HG03095 (cell line): ENCODE measurements around the gene CEND1.
"Not testable (repeated sequence)": the region's sequence is repeated elsewhere in the genome, so short reads cannot be mapped to it uniquely, and the experiment has no call there.

Experiments
- ATAC-seq: cut with Tn5 transposase; IDR thresholded peaks from one replicate; pipeline ENCODE4 v1.9.1; 2021; ENCODE audit warnings: moderate library complexity; ENCODE audit not compliant: unreplicated experiment

CEND1 gene

DNA sequence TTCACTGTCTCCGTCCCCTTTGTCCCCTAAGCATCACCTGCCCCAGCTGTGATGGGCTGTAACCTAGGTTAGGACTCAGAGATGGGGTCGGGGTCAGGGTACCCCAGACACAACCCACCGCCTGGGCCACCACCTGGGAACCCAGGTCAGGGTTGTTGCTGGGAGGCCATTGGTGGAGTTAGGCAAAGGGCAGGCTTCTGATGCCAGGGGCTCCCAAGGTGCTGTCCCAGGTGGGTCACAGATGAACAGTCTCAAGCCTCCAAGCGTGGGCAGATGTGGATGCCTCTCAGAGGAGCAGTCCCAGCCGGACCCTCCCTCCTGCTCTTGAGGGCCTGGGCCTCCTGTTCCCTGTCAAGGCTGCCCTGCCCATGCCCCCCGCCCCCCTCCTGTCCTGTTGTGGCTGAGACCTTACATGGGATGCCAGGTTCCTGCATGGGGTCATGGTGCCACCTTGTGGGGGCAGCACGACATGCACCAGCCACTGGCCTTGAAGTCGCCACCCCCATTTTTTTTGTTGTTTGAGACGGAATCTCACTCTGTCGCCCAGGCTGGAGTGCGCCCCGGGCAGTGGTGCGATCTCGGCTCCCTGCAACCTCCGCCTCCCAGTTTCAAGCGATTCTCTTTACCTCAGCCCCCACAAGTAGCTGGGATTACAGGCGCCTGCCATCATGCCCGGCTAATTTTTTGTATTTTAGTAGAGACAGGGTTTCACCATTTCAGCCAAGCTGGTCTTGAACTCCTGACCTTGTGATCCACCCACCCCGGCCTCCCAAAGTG, 24.7 kb downstream of the CEND1 start:
- no peak for ATAC-seq

DNA sequence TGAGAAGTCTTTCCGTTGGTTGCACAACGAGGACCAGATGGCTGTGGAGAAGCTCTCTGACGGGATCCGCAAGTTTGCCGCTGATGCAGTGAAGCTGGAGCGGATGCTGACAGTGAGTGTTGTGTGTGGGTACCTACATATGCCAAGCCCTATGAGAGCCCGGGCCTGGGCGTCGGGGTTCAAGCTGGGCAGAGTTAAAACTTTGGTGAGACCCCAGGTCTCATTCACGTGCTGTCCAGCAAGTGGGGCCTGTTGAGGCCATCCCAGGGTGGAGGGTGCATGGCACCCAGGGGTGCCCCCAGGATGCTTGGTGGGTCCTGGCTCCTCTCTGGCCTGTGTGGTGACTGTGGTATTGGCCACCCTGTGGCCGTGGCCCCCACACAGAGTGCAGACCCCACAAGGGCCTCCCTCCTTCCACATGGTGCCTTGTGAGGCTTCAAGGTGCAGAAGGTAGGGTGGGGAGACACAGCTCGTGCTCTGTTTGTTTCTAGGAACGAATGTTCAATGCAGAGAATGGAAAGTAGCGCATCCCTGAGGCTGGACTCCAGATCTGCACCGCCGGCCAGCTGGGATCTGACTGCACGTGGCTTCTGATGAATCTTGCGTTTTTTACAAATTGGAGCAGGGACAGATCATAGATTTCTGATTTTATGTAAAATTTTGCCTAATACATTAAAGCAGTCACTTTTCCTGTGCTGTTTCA, 25.4 kb downstream of the CEND1 start:
- no peak for ATAC-seq

DNA sequence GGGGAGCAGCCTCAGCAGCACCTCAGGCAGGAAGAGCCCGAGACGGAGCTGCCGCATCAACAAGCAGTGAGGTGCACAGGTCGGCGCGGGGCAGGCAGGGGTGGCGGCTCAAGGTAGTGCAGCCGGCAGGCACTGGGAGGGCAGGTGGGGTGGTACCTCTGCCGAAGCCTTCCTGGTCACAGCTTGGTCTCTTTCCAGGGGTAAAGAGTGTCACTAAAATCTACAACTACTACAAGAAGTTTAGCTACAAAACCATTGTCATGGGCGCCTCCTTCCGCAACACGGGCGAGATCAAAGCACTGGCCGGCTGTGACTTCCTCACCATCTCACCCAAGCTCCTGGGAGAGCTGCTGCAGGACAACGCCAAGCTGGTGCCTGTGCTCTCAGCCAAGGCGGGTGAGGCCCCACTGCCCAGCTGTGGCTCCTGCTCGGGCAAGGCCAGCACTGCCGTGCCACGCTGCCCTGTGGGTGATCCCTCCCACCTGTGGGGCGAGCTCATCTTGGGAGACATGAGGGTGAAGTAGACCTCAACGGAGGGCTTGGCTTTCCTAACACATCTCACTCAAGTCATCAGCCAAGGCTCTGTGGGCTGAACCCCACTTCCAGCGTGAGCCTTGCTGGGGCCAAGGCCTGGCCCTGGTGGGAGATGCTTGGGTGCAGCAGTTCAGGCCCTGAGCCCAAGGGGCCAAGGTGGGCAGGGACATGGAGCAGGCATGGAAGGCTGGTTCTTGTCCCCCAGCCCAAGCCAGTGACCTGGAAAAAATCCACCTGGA, 26.2 kb downstream of the CEND1 start:
- ATAC-seq = no peak

DNA sequence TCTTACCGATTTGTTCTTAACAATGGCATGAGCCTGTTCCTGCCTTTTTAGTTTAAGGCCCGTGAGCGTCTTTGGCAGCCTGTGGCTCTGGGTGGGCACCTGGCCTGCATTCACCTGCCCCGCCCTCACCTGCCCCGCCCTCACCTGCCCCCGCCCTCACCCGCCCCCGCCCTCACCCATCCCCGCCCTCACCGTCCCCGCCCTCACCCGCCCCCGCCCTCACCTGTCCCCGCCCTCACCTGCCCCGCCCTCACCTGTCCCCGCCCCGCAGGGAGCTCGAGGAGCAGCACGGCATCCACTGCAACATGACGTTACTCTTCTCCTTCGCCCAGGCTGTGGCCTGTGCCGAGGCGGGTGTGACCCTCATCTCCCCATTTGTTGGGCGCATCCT, 26.8 kb downstream of the CEND1 start:
- no peak for ATAC-seq

DNA sequence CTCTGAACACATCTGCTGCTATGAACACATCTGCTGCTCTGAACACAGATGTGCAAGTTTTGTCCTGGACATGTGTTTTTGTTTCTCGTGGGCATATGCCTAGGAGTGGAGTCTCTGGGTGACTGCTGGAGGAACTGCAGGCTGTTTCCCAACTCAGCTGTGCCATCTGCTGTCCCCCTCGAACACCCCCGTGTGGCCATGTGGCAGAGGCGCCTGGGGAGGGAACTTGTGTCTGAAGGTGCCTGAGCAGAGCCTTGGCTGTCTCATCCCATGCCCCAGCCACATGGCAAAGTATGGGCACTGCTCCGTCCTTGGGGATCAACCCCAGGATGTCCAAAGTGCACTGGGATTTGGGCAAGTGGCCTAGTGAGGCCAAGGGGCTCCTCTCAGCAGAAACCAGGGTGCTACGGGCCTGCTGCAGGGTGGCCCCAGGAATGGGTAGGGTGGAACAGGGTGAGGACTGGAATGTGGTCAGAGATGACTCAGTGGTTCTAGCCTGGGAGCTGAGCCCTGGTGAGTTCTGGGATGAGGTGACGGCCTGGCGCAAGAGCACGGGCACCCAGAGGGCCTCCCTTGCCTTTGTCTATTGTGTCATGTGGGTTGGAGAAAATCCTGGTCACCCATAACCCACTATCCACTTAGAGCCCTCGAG, 27.3 kb downstream of the CEND1 start:
- ATAC-seq = no peak

DNA sequence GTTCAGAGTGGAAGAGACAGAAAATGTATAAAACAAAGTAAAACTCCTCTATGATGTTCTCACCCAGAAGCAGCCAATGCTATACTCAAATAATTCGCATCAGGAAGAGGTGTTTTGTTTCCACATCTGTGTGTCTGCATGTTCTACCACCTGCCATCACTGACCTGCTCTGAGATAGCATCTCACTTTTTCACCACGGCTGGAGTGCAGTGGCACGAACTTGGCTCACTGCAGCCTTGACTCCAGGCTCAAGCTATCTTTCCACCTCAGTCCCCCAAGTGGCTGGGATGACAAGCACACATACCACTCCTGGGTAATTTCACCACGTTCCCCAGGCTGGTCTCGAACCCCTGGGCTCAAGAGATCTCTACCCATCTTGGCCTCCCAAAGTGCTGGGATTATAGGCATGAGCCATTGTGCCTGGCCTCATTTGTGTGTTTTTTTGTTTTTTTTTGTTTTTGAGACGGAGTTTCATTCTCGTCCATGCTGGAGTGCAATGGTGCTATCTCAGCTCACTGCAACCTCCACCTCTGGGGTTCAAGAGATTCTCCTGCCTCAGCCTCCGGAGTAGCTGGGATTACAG, 28.3 kb downstream of the CEND1 start:
- no peak for ATAC-seq

DNA sequence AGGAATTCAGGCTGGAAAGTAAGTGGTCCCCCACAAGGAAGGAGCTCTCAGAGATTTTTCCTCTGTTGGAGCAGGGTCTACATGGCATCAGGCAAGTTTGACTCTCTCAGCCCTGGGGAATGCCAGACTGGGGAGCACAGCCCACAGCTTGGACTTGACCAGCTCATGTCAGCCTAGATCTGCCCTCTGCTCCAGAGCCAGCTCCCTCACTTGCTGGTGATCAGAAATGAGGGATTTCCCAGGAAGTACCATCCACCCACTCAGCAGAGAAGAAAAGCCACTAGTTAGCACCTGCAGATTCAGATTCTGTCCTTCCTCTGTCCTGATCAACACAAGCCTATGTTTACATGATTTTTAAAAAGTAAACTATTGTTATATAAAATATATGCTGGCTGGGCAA, 29.7 kb downstream of the CEND1 start:
- ATAC-seq = no peak

DNA sequence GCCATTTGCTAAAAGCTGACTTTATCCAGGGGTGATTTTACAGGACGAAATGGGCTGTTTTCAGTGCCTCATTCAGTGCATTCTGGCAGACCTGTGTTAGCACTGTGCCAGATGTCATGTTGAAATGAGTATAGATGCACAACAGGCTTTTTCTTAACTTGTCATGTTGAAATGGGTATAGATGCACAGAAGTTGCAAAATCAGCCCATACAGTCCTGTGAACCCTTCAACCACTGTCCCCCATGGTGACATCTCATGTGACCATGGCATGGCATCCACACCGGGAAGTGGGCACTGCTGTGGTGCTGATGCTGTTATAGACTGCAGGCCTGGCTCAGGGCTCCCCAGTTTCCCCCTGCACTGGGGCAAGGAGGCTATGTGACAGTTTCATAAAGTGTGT, 40.2 kb downstream of the CEND1 start:
- ATAC-seq = no peak

DNA sequence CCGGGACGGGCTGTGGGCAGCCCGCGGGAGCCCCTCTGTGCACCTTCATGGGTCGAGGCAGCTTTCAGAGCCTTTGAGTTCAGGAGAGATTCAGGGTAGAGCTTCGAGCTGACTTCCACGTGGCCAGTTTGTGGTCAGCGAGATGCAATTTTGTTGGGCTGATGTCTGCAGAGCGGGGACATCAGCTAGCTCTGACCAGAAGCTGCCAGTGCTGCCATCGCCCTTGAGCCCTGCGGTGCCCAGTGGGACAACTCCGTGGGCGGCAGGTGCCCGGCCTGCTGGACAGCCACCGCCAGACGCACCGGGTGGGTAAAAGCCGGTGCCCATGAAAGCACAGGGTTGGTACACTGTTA, 41.9 kb downstream of the CEND1 start:
- ATAC-seq = no peak

DNA sequence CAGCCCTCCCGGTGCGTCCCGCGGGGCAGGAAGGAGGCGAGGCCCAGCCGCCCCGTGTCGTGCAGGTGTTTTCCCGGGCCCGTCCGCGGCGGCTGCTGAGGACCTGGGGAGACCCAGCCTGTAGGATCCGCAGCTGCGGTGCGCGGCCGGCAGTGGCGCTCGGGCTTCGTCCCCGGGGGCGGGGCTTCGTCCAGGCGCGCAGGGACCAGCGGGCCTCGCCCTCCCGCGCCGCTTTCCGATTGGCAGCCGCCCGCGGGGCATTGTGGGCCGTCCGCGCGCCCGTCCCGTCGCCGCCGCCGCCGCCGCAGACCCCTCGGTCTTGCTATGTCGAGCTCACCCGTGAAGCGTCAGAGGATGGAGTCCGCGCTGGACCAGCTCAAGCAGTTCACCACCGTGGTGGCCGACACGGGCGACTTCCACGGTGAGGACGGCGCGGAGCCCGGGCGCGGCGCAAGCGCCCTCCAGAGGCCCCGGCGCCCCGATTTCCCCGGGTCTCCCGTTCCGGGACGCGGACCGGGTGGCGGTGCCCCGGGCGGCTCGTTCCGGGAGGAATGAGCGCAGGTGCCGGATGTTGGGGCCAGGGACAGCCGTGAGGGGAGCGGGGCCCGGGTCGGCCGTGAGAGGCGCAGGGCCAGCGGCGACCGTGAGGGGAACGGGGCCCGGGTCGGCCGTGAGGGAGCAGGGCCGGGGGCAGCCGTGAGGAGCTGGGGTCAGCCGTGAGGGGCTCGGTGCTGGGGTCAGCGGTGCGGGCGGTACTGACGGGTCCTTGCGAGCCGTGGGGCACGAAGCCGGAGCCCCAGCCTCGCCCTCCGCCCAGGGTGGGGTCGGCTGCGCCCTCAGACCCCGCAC, 42.5 kb downstream of the CEND1 start, which contains the start of gene TALDO1:
TSS of gene TALDO1 (plus strand) at position 307 of the 849 bp plus-strand sequence. CDS start at position 325, 18 bp downstream.
- peak; percentile 90 for ATAC-seq

DNA sequence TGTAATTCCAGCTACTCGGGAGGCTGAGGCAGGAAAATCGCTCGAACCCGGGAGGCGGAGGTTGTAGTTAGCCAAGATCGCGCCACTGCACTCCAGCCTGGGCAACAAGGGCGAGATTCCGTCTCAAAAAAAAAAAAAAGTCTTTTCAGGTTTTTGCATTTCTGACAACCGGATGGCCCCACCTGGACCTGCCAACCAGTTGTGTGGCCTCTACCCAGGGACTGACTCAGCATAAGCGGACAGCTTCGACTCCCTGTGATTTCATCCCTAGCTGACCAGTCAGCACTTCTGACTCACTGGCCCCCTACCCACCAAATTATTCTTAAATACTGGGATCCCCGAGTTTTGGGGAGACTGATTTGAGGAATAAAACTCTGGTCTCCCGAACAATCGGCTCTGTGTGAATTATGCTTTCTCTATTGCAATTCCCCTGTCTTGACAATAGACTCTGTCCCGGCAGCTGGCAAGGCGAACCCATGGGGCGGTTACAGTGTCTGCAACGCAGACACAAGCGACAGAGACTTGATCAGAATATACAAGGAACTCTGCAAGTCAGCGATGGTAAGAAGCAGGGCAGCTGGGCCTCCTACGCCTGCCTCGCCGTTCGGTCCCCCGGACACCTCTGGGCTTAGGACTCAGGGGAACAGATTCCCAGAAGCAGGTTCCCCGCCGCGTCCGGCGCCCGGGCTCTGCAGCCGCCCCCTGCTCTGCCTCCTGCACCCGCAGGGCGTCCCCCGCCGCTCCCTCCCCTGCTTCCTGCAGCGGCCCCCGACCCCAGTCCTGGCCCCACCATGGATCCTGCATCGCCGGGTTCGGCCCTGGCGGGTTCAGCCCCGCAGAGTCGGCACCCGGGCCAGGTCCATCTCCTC, 43.4 kb downstream of the CEND1 start:
- peak; percentile 26 for ATAC-seq

DNA sequence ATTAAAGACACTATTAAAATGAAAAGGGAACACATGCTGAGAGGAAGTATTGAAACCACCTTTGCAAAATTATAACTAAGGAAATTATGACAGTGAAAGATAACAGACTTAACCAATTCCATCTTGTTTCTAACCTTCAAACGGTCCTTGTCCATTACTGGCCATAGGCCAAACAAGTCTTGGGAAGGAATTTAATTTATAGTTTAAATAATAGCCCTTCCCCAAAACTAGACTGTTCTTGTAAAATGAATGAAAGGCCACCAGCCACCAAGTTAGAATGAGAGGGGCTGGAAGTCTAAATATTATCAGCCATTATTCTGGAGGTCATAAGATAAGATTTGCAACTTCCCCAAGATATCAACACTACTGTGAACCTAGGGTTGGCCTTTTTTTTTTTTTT, 44.5 kb downstream of the CEND1 start:
- ATAC-seq = no peak

DNA sequence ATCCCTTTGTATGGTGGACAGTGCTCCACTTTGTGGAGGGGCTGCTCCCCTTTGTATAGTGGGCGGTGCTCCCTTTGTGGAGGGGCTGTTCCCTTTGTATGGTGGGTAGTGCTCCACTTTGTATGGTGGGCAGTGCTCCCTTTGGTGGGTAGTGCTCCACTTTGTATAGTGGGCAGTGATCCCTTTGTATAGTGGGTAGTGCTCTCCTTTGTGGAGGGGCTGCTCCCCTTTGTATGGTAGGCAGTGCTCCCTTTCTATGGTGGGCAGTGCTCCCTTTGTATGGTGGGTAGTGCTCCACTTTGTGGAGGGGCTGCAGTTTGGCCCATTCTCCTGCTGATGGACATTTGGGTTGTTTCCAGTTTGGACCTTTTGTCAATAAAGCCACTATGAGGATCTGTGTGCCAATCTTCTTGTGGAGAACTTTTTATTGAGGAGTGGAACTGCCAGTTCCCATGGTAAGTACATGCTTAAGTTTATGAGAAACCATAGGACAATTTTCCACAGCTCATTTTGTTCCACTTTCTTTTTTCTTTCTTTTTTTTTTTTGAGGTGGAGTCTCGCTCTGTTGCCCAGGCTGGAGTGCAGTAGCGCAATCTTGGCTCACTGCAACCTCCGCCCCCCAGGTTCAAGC, 47.2 kb downstream of the CEND1 start:
- no peak for ATAC-seq

DNA sequence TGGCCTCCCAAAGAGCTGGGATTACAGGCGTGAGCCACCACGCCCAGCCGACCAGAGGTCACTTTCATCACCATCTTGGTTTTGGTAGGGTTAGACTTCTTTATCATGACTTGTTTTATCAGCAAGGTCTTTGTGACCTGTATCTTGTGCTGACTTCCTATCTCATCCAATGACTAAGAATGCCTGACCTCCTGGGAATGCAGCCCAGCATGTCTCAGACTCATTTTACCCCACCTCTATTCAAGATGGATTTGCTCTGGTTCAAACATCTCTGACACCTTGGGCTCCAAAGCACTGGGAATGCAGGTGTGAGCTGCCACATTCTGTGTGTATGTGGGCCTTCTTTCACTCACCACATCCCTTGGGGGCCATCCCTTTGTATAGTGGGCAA, 47.7 kb downstream of the CEND1 start:
- ATAC-seq = no peak

DNA sequence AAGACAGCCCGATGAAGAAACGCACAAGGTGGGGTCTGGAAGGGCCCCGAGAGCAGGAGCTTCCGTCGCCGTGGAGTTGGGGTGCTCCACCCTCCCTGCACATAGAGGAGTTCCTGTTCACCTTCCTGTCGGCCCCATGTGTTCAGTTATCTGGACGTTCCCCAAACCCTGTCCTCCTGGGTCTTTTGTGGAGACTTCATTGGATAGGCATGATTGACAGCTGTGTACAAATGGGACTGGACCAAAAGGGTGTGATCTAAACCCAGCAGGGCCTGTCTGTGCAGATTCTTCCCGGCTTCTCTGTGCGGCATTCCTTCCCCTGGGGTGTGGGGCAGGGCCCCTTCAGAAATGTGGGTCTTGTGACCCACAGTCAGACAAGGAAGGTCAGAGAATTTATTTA, 52.0 kb downstream of the CEND1 start:
- not testable (repeated sequence) for ATAC-seq

DNA sequence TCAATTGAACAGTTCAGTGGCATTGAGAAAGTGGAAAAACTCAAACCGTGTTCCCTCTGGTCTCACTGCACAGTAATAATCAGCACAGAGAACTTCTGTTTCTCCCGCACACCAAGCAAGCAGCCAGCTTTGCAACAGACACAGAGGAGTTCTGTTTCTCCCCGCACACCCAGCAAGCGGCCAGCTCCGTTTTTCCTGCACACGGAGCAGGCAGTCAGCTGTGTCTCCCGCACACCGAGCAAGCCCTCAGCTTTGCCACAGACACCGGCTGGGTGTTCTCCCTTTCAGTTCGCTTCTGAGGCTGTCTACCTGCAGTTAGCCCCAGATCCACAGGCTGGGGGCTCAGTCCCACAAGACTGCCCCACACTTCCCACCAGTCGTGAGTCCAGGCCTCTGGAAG, 52.5 kb downstream of the CEND1 start:
- no peak for ATAC-seq
